Stimulated activated CD8-positive, alpha-beta memory T cell treated with anti-CD3 and anti-CD28 coated beads, Interleukin-12 subunit alpha, Interleukin-12 subunit beta, amount 100 ng/mL, for 1 hour (primary cell): ENCODE measurements around the gene DEPDC5.
A peak's percentile ranks its signal among the peaks of the same experiment; 100 is the strongest.
"Not testable (repeated sequence)": the region's sequence is repeated elsewhere in the genome, so short reads cannot be mapped to it uniquely, and the experiment has no call there.

Source experiments
- DNase-seq: peaks from one replicate; pipeline ENCODE4 v3.0.0-alpha.2; 2020; ENCODE audit warnings: low read depth

Gene DEPDC5

GRCh38 chr22:31749636-31750364 lies 4.0 kb upstream of the DEPDC5 start, which contains the start of gene PRR14L:
Gene PRR14L, minus strand, starts transcription at chr22:31750132. Its CDS starts 11,272 bp downstream, at chr22:31738860.
- DNase-seq: peak; percentile 99

GRCh38 chr22:31750365-31751284 lies 3.2 kb upstream of the DEPDC5 start:
- DNase-seq: no peak

GRCh38 chr22:31752096-31752847 lies 1.5 kb upstream of the DEPDC5 start:
- DNase-seq: no peak

- DNase-seq: no peak
Measured at GRCh38 chr22:31753005-31753633, 700 bp upstream of the DEPDC5 start.

DNA sequence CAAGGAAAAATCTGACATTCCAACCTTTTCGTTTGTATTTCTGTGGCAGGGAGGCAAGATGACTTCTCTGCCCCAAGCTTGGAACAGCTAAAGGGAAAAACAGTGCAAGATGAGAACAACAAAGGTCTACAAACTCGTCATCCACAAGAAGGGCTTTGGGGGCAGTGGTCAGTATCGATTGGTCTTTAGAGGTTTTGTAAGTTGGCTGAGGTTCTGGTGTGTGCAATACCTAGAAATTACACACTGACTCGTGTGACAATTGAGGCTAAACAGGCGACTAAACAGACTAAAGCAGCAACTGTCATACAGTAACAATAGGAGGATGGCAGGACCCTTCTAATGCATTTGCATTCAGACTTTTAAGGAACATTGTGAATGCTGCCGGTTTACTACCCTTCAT lies 994 bp downstream of the DEPDC5 start:
- no peak for DNase-seq

DNA sequence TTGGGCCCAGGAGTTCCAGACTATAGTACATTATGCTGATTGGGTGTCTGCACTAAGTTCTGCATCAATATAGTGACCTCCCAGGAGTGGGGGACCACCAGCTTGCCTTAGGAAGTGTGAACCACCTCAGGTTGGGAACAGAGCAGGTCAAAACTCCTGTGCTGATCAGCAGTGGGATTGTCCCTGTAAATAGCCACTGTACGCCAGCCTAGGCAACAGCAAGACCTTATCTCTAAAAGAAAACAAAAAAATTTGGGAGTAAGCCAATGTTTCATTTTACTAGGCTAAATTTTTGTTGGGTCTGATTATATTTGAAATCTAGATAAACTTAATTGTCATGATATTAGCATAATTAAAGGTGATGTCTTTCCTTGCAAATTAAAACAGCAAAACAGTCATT lies 3.4 kb downstream of the DEPDC5 start:
- DNase-seq: no peak

GRCh38 chr22:31758860-31759259 lies 5.0 kb downstream of the DEPDC5 start:
- not testable (repeated sequence) for DNase-seq

DNA sequence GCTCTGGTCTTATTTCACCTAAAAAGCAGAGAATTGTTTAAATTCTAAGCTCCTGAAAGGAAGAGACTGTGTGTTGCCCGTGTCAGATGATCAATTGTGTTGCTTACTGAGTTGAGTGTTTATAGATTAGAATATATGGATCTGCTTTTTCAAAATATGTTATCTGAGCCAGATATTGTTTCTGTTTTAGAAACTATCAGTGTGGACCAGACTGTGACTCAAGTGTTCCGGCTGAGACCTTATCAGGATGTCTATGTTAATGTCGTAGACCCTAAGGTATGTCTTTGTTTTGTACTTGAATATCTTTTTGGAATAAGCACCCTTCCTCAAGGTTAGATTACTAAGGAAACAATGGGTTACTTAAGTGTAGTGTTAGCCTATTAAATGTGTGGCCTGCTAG lies 11.0 kb downstream of the DEPDC5 start:
- DNase-seq: no peak

GRCh38 chr22:31768422-31769059 lies 14.7 kb downstream of the DEPDC5 start:
- no peak for DNase-seq

GRCh38 chr22:31773416-31773815 lies 19.6 kb downstream of the DEPDC5 start:
- no peak for DNase-seq

DNA sequence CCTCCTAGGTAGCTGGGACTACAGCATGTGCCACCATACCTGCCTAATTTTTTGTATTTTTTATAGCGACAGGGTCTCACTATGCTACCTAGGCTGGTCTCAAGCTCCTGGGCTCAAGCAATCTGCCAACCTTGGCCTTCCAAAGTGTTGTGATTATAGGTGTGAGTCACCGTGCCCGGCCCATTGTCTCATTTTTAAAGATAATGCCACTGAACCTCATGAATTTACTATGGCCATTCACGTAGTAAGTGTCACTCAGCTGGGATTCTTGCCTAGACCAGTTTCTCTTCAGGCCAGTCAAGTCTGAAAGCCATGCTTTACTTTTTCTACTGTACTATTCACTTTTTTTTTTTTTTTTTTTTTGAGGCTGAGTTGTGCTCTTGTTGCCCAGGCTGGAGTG lies 22.4 kb downstream of the DEPDC5 start:
- DNase-seq: no peak

DNA sequence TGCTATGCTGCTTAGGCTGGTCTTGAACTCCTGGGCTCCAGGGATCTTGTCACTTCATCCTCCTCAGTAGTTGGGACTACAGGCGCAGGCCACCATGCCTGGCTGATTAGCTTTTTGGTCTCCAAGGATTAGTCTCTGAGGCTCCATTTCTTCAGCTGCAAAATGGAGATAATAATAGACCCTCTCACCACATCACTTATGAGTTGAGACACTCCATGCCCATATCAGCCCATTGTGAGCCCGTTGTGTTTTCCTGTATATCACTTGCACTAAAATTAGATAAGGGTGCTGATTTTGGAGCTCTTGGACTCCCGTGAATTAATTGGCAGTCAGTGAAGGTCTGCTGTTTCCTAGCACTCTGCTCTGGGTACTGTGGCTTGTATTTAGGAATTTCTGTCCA lies 36.0 kb downstream of the DEPDC5 start:
- DNase-seq: no peak

GRCh38 chr22:31790240-31790639 lies 36.4 kb downstream of the DEPDC5 start:
- DNase-seq: no peak

DNA sequence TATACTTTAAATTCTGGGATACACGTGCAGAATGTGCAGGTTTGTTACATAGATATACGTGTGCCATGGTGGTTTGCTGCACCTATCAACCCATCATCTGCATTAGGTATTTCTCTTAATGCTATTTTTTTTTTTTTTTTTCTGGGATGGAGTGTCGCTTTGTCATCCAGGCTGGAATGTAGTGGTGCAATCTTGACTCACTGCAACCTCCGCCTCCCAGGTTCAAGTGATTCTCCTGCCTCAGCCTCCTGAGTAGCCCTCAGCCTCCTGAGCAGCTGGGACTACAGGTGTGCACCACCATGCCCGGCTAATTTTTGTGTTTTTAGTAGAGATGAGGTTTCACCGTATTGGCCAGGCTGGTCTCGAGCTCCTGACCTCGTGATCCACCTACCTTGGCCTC lies 45.5 kb downstream of the DEPDC5 start:
- DNase-seq: not testable (repeated sequence)

GRCh38 chr22:31800065-31800464 lies 46.2 kb downstream of the DEPDC5 start:
- no peak for DNase-seq

DNA sequence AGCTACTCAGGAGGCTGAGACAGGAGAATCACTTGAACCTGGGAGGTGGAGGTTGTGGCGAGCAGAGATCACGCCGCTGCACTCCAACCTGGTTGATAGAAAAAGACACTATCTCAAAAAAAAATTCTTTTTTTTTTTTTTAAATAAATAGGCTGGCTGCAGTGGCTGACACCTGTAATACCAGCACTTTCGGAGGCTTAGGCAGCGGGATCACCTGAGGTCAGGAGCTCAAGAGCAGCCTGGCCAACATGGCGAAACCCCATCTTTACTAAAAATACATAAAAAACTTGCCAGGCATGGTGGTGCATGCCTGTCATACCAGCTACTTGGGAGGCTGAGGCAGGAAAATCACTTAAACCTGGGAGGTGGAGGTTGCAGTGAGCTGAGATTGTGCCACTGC lies 47.0 kb downstream of the DEPDC5 start:
- DNase-seq: not testable (repeated sequence)

- no peak for DNase-seq
Measured at GRCh38 chr22:31802575-31802974, 48.8 kb downstream of the DEPDC5 start.

GRCh38 chr22:31806751-31807150 lies 52.9 kb downstream of the DEPDC5 start:
- DNase-seq: no peak

DNA sequence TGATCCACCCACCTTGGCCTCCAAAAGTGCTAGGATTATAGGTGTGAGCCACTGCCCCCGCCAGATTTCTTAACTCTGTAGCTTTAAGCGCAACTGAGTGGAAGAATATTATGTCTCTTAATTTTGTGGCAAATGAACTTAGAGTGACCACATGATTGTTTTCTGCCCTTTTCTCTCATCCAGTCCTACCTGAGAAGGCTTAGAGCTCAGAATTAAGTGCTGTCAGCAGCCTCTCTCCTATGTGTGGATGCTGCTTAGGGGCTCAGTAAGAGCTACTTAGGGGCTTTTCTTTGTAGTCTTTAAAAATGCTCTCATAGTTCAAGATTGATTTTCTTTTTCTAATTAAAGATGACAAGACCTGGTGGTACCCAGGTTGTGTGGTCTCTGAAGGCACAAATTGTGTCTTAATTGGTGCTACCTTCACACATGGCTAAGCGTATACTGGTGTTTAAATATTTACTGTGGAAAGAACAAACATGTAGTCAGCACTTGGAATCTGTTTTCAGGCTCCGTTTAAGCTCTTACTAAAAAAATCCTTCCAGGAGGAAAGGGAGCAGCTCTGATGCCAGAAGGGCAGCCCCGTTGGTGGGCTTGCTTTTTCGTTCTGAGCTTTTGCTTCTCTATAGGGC lies 59.3 kb downstream of the DEPDC5 start:
- DNase-seq: no peak

- not testable (repeated sequence) for DNase-seq
Measured at GRCh38 chr22:31813898-31814297, 60.1 kb downstream of the DEPDC5 start.

DNA sequence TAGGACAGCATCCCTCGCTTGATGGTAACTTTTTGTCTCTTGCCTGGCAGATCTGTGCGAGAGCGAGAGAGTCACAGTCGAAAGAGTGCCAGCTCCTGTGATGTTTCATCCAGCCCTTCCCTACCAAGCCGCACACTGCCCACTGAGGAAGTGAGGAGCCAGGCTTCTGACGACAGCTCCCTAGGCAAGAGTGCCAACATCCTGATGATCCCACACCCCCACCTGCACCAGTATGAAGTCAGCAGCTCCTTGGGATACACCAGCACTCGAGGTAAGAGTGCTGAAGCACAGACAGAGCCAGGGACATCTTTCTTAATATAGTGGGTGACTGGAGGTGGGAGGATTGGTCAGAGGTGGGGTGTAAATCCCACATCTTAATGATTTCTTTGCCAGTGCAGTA lies 61.1 kb downstream of the DEPDC5 start:
- no peak for DNase-seq
